Measurements from ENCODE around the gene TRPC4. TPM values are rescaled to one million over a fixed set of nuclear protein-coding genes. Genes with fewer than 3 reads are reported as not detected.
"Not testable (repeated sequence)": the region's sequence is repeated elsewhere in the genome, so short reads cannot be mapped to it uniquely, and the experiment has no call there.

Gene TRPC4
- total RNA-seq, 2 experiments from 2014 or later, result not detected

- no peak overlapping the region for H3K27ac Mint-ChIP-seq
- no peaks in the 10 kb centered on the region for H3K9me3 Mint-ChIP-seq
- ChIA-PET POLR2A (no interaction called here), CTCF (no interaction called here)
- no peaks in the 10 kb centered on the region for H3K27me3 Mint-ChIP-seq
- H3K4me3 Mint-ChIP-seq, result no peak overlapping the region
- no peaks in the 10 kb centered on the region for H3K36me3 Mint-ChIP-seq (ENCODE audit: low read depth)
- no peak for DNase-seq
- H3K4me1 Mint-ChIP-seq, result no peaks in the 10 kb centered on the region
These were observed 9.3 kb upstream of the TRPC4 start for GRCh38 chr13:37878921-37879320.

- H3K36me3 Mint-ChIP-seq (ENCODE audit: low read depth), result no peaks in the 10 kb centered on the region
- ChIA-PET POLR2A (no interaction called here), CTCF (no interaction called here)
- DNase-seq, result no peak
- H3K27me3 Mint-ChIP-seq, result no peaks in the 10 kb centered on the region
- no peak overlapping the region for H3K4me3 Mint-ChIP-seq
- no peak overlapping the region for H3K27ac Mint-ChIP-seq
- no peaks in the 10 kb centered on the region for H3K4me1 Mint-ChIP-seq
- no peaks in the 10 kb centered on the region for H3K9me3 Mint-ChIP-seq
These were observed 8.9 kb upstream of the TRPC4 start for GRCh38 chr13:37878496-37878895.

- Mint-ChIP-seq H3K27me3 (peaks cover 37% of the 10 kb centered on the region), H3K27ac (no peak overlapping the region), H3K4me3 (no peak overlapping the region), H3K4me1 (no peaks in the 10 kb centered on the region), H3K36me3 (ENCODE audit: low read depth) (no peaks in the 10 kb centered on the region), H3K9me3 (no peaks in the 10 kb centered on the region)
- no peak for DNase-seq
- CTCF ChIA-PET, result interaction anchor here (0.5 kb wide), 1 partner anchor 935 kb away, joined by 3 read pairs; no protein-coding TSS in a partner anchor
- POLR2A ChIA-PET, result no interaction called here
These were observed 1.5 kb upstream of the TRPC4 start for GRCh38 chr13:37870895-37871550.

- no peak overlapping the region for H3K27ac Mint-ChIP-seq
- no peaks in the 10 kb centered on the region for H3K36me3 Mint-ChIP-seq (ENCODE audit: low read depth)
- ChIA-PET POLR2A (no interaction called here), CTCF (no interaction called here)
- H3K4me3 Mint-ChIP-seq, result no peak overlapping the region
- DNase-seq, result no peak
- peaks cover 37% of the 10 kb centered on the region for H3K27me3 Mint-ChIP-seq
- H3K4me1 Mint-ChIP-seq, result no peaks in the 10 kb centered on the region
- no peaks in the 10 kb centered on the region for H3K9me3 Mint-ChIP-seq
These were observed 895 bp upstream of the TRPC4 start for GRCh38 chr13:37870489-37870845.

- Mint-ChIP-seq H3K27me3 (peaks cover 37% of the 10 kb centered on the region), H3K4me3 (no peak overlapping the region), H3K9me3 (no peaks in the 10 kb centered on the region), H3K4me1 (no peaks in the 10 kb centered on the region), H3K36me3 (ENCODE audit: low read depth) (no peaks in the 10 kb centered on the region), H3K27ac (no peak overlapping the region)
- CTCF ChIA-PET, result interaction anchor here (1.1 kb wide), 1 partner anchor 15 kb away, joined by 4 read pairs; no protein-coding TSS in a partner anchor
- POLR2A ChIA-PET, result no interaction called here
- no peak for DNase-seq
These were observed 141 bp downstream of the TRPC4 start for GRCh38 chr13:37869506-37869755.

- Mint-ChIP-seq H3K4me3 (no peak overlapping the region), H3K4me1 (no peaks in the 10 kb centered on the region), H3K27me3 (peaks cover 37% of the 10 kb centered on the region), H3K9me3 (no peaks in the 10 kb centered on the region), H3K27ac (no peak overlapping the region), H3K36me3 (ENCODE audit: low read depth) (no peaks in the 10 kb centered on the region)
- ChIA-PET POLR2A (no interaction called here), CTCF (interaction anchor here (1.1 kb wide), 1 partner anchor 14 kb away, joined by 4 read pairs; no protein-coding TSS in a partner anchor)
- DNase-seq, result no peak
These were observed 674 bp downstream of the TRPC4 start for GRCh38 chr13:37868691-37869505.

GRCh38 chr13:37863708-37864107, 5.9 kb downstream of the TRPC4 start:
- Mint-ChIP-seq H3K9me3 (no peaks in the 10 kb centered on the region), H3K4me3 (no peak overlapping the region), H3K27me3 (peaks cover 6% of the 10 kb centered on the region), H3K36me3 (ENCODE audit: low read depth) (no peaks in the 10 kb centered on the region), H3K27ac (no peak overlapping the region), H3K4me1 (no peaks in the 10 kb centered on the region)
- ChIA-PET POLR2A (no interaction called here), CTCF (no interaction called here)
- no peak for DNase-seq

- CTCF ChIA-PET, result no interaction called here
- Mint-ChIP-seq H3K27ac (no peak overlapping the region), H3K4me3 (no peak overlapping the region), H3K27me3 (no peaks in the 10 kb centered on the region), H3K4me1 (no peaks in the 10 kb centered on the region), H3K9me3 (peaks cover 7% of the 10 kb centered on the region), H3K36me3 (ENCODE audit: low read depth) (no peaks in the 10 kb centered on the region)
- DNase-seq, result no peak
- POLR2A ChIA-PET, result no interaction called here
These were observed 34.2 kb downstream of the TRPC4 start for GRCh38 chr13:37835392-37835791.

GRCh38 chr13:37833411-37833810, 36.2 kb downstream of the TRPC4 start:
- Mint-ChIP-seq H3K9me3 (peaks cover 10% of the 10 kb centered on the region), H3K4me1 (no peaks in the 10 kb centered on the region), H3K27ac (no peak overlapping the region), H3K27me3 (no peaks in the 10 kb centered on the region), H3K4me3 (no peak overlapping the region), H3K36me3 (ENCODE audit: low read depth) (no peaks in the 10 kb centered on the region)
- ChIA-PET POLR2A (no interaction called here), CTCF (no interaction called here)
- DNase-seq, result no peak

- Mint-ChIP-seq H3K27ac (no peak overlapping the region), H3K27me3 (no peaks in the 10 kb centered on the region), H3K4me3 (no peak overlapping the region), H3K4me1 (no peaks in the 10 kb centered on the region), H3K9me3 (peaks cover 3% of the 10 kb centered on the region), H3K36me3 (ENCODE audit: low read depth) (no peaks in the 10 kb centered on the region)
- ChIA-PET POLR2A (no interaction called here), CTCF (no interaction called here)
- no peak for DNase-seq
These were observed 53.3 kb downstream of the TRPC4 start for GRCh38 chr13:37816276-37816675.

GRCh38 chr13:37811441-37811840, 58.1 kb downstream of the TRPC4 start:
- H3K27me3 Mint-ChIP-seq, result no peaks in the 10 kb centered on the region
- H3K4me1 Mint-ChIP-seq, result no peaks in the 10 kb centered on the region
- H3K4me3 Mint-ChIP-seq, result no peak overlapping the region
- POLR2A ChIA-PET, result no interaction called here
- CTCF ChIA-PET, result interaction anchor here (0.6 kb wide), 1 partner anchor 8 kb away, joined by 3 read pairs; no protein-coding TSS in a partner anchor
- H3K9me3 Mint-ChIP-seq, result peaks cover 3% of the 10 kb centered on the region
- H3K36me3 Mint-ChIP-seq (ENCODE audit: low read depth), result no peaks in the 10 kb centered on the region
- no peak for DNase-seq
- no peak overlapping the region for H3K27ac Mint-ChIP-seq

- CTCF ChIA-PET, result no interaction called here
- Mint-ChIP-seq H3K4me1 (no peaks in the 10 kb centered on the region), H3K9me3 (no peaks in the 10 kb centered on the region), H3K27me3 (no peaks in the 10 kb centered on the region), H3K4me3 (no peak overlapping the region), H3K27ac (no peak overlapping the region), H3K36me3 (ENCODE audit: low read depth) (no peaks in the 10 kb centered on the region)
- DNase-seq, result no peak
- POLR2A ChIA-PET, result no interaction called here
These were observed 62.9 kb downstream of the TRPC4 start for GRCh38 chr13:37806666-37807065.

GRCh38 chr13:37797631-37798030, 71.9 kb downstream of the TRPC4 start:
- H3K36me3 Mint-ChIP-seq (ENCODE audit: low read depth), result no peaks in the 10 kb centered on the region
- POLR2A ChIA-PET, result no interaction called here
- no peaks in the 10 kb centered on the region for H3K4me1 Mint-ChIP-seq
- no peaks in the 10 kb centered on the region for H3K27me3 Mint-ChIP-seq
- CTCF ChIA-PET, result no interaction called here
- no peak overlapping the region for H3K27ac Mint-ChIP-seq
- H3K9me3 Mint-ChIP-seq, result no peaks in the 10 kb centered on the region
- no peak for DNase-seq
- H3K4me3 Mint-ChIP-seq, result no peak overlapping the region

- H3K27ac Mint-ChIP-seq; H3K9me3 Mint-ChIP-seq; H3K36me3 Mint-ChIP-seq (ENCODE audit: low read depth); CTCF ChIA-PET; DNase-seq; H3K4me1 Mint-ChIP-seq; H3K4me3 Mint-ChIP-seq; POLR2A ChIA-PET; H3K27me3 Mint-ChIP-seq: not testable (repeated sequence)
These were observed 72.8 kb downstream of the TRPC4 start for GRCh38 chr13:37796795-37797194.
